Measurements from ENCODE around the gene SPATA18. TPM values are rescaled to one million over a fixed set of nuclear protein-coding genes. Genes with fewer than 3 reads are reported as not detected.
"Not testable (repeated sequence)": the region's sequence is repeated elsewhere in the genome, so short reads cannot be mapped to it uniquely, and the experiment has no call there.

Gene SPATA18
- total RNA-seq, 4 donors from 2014 or later: 1.4 to 9.2 (median 2.0) TPM

DNA sequence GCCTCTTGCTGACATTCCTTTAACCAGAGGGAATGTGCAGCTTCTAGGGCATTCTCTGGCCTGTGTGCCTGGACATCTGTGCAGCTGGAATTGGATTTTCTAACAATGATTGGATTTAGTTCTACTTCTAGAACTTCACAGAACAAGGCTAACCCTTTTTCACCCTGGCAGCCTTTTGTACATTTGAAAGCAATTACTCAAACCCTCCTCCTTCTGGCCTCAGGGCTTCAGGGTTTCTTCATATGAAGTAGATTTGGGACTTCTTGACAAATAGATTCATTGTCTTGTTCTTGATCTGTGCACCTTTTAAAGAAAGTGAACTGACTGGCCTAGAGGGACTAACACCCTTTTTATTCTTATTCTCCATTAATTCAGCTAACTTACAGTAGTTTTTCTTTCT, 30.1 kb downstream of the SPATA18 start:
- TF ChIP-seq, protein P1, sequence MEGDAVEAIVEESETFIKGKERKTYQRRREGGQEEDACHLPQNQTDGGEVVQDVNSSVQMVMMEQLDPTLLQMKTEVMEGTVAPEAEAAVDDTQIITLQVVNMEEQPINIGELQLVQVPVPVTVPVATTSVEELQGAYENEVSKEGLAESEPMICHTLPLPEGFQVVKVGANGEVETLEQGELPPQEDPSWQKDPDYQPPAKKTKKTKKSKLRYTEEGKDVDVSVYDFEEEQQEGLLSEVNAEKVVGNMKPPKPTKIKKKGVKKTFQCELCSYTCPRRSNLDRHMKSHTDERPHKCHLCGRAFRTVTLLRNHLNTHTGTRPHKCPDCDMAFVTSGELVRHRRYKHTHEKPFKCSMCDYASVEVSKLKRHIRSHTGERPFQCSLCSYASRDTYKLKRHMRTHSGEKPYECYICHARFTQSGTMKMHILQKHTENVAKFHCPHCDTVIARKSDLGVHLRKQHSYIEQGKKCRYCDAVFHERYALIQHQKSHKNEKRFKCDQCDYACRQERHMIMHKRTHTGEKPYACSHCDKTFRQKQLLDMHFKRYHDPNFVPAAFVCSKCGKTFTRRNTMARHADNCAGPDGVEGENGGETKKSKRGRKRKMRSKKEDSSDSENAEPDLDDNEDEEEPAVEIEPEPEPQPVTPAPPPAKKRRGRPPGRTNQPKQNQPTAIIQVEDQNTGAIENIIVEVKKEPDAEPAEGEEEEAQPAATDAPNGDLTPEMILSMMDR (IDR thresholded peaks at IDR 0.05): no peak
- TF ChIP-seq POLR2A (IDR thresholded peaks at IDR 0.05): no peak
- H3K4me3 ChIP-seq (replicated peaks in 1 of 3): no peak overlapping the region
- DNase-seq: no peak
- H3K27me3 ChIP-seq: no peaks in the 10 kb centered on the region
- H3K9me3 ChIP-seq: no peaks in the 10 kb centered on the region
- no peak overlapping the region for H3K27ac ChIP-seq
- intact Hi-C loops (cut with DNase I): no loop called here
- no peaks in the 10 kb centered on the region for H3K36me3 ChIP-seq
- peaks cover 0 to 4% of the 10 kb centered on the region in 2 donors for H3K4me1 ChIP-seq

DNA sequence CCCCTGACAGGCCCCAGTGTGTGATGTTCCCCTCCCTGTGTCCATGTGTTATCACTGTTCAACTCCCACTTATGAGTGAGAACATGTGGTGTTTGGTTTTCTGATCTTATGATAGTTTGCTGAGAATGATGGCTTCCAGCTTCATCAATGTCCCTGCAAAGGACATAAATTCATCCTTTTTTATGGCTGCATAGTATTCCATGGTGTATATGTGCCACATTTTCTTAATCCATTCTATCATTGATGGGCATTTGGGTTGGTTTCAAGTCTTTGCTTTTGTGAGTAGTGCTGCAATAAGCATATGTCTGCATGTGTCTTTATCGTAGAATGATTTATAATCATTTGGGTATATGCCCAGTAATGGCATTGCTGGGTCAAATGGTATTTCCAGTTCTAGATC, 35.3 kb downstream of the SPATA18 start:
- H3K4me3 ChIP-seq (replicated peaks in 1 of 3); intact Hi-C loops (cut with DNase I); H3K4me1 ChIP-seq; H3K9me3 ChIP-seq; H3K27ac ChIP-seq; H3K27me3 ChIP-seq; DNase-seq; H3K36me3 ChIP-seq: not testable (repeated sequence)
- 97% methylated on average over 1 of the region's 1 CpG for WGBS, 2 donors

GRCh38 chr4:52091801-52092200, 40.7 kb downstream of the SPATA18 start:
- Histone ChIP-seq H3K4me1 (no peaks in the 10 kb centered on the region), H3K36me3 (no peaks in the 10 kb centered on the region), H3K27me3 (no peaks in the 10 kb centered on the region), H3K9me3 (no peaks in the 10 kb centered on the region), H3K4me3 (replicated peaks in 1 of 3) (no peak overlapping the region), H3K27ac (no peak overlapping the region)
- TF ChIP-seq POLR2A (IDR thresholded peaks at IDR 0.05): no peak
- TF ChIP-seq, protein P1 (IDR thresholded peaks at IDR 0.05): no peak
- intact Hi-C loops (cut with DNase I): no loop called here
- DNase-seq: no peak
- WGBS, 2 donors: 44 to 61% methylated on average over 5 of the region's 5 CpGs

GRCh38 chr4:52093466-52093865, 42.4 kb downstream of the SPATA18 start:
- no peak overlapping the region for H3K27ac ChIP-seq
- no peaks in the 10 kb centered on the region for H3K36me3 ChIP-seq
- H3K27me3 ChIP-seq: no peaks in the 10 kb centered on the region
- 87% methylated on average over 1 of the region's 1 CpG for WGBS, 2 donors
- H3K9me3 ChIP-seq: no peaks in the 10 kb centered on the region
- intact Hi-C loops (cut with DNase I): no loop called here
- DNase-seq: no peak
- no peaks in the 10 kb centered on the region for H3K4me1 ChIP-seq
- no peak overlapping the region for H3K4me3 ChIP-seq (replicated peaks in 1 of 3)
- TF ChIP-seq, protein P1 (IDR thresholded peaks at IDR 0.05): no peak
- TF ChIP-seq POLR2A (IDR thresholded peaks at IDR 0.05): no peak

DNA sequence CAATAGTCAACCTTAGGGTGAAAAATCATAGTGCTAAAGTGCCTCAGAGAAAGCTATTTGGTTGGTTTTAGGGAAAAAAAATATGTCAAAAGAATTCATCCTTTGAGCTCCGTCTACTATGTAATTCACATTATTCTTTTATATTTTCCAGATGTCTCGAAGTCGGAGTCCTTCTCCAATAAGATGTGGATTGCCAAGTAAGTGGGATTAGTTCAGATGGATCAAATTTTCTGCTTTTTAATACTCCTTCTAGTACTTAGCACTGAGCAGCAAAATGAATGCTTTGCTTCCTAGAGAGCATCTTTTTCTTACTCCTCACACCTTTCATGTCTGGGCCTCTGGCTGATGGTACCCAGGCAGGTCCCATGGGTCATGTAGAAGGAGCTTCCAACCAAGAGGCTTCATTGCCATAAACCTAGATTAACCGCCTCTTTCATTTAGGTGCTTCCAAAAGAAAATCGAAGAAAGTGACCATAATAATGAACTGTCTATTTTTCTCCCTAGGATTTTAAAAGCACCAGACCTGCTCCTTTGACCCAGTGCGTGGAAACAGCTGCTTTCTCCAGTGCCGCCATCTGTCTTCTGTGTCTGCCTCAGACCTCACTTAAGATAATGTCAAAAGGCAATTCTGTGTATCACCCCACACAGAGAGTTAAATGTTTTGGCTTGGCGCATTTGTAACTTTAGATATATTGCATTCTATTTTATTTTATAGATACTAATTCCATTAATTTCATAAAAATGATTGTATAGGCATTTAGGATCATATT, 43.5 kb downstream of the SPATA18 start:
- no peaks in the 10 kb centered on the region for H3K4me1 ChIP-seq
- no peaks in the 10 kb centered on the region for H3K36me3 ChIP-seq
- H3K9me3 ChIP-seq: no peaks in the 10 kb centered on the region
- H3K27ac ChIP-seq: no peak overlapping the region
- DNase-seq: no peak
- no peak for TF ChIP-seq POLR2A (IDR thresholded peaks at IDR 0.05)
- TF ChIP-seq, protein P1 (IDR thresholded peaks at IDR 0.05): no peak
- intact Hi-C loops (cut with DNase I): no loop called here
- no peak overlapping the region for H3K4me3 ChIP-seq (replicated peaks in 1 of 3)
- WGBS, 2 donors: 83 to 86% methylated on average over 8 of the region's 8 CpGs
- H3K27me3 ChIP-seq: no peaks in the 10 kb centered on the region

All from thyroid gland (tissue), 4 donors.